IMR-90 (cell line): ENCODE data around the gene SMARCC2. TPM values are rescaled to one million over a fixed set of nuclear protein-coding genes. Genes with fewer than 3 reads are reported as not detected.

Experiments used
- ATAC-seq: fragments of 200-7000 bp; cut with Tn5 transposase; 2 replicates; pipeline ENCODE4 v1.9.1; 2020; ENCODE audit warnings: low read depth, mild to moderate bottlenecking, moderate library complexity
- BruUV-seq: library from RNA; stranded (reverse); fragments of 400-500 nt; replicated peaks from 2 replicates; lab custom pipeline; 2021; lab: Mats Ljungman, UMichigan
- CTCF ChIA-PET: fragments of 300-600 bp; formaldehyde crosslinking; extraction: SDS; loops from one replicate; lab custom pipeline; 2021; ENCODE audit warnings: antibody characterized with exemption; lab: Yijun Ruan, JAX
- POLR2A ChIA-PET: fragments of 300-600 bp; sonication (Branson Sonifier 250); formaldehyde crosslinking; loops from one replicate; lab custom pipeline; 2022; ENCODE audit warnings: antibody characterized with exemption; ENCODE audit not compliant: unreplicated experiment; lab: Charles Lee
- DNase-seq: peaks from one replicate; pipeline ENCODE4 v3.0.0; 2013
- H2AFZ ChIP-seq: replicated peaks from 2 replicates; pipeline ENCODE3; 2013; ENCODE audit warnings: low read length, mild to moderate bottlenecking; ENCODE audit not compliant: poor library complexity
- H2AK5ac ChIP-seq: 2 replicates; pipeline ENCODE4 v1.6.1; 2013; ENCODE audit warnings: low read depth, low read length, inconsistent platforms
- H2AK9ac ChIP-seq: replicated peaks from 2 replicates; pipeline ENCODE3; 2013; ENCODE audit warnings: mild to moderate bottlenecking, low read depth, low read length, moderate library complexity; ENCODE audit not compliant: poor library complexity
- H2BK120ac ChIP-seq: 2 replicates; pipeline ENCODE4 v1.6.1; 2013; ENCODE audit warnings: low read depth, low read length, inconsistent platforms
- H2BK15ac ChIP-seq: 3 replicates; pipeline ENCODE4 v1.6.1; 2013; ENCODE audit warnings: low read depth, low read length, inconsistent platforms
- H2BK20ac ChIP-seq: 2 replicates; pipeline ENCODE4 v1.6.1; 2013; ENCODE audit warnings: low read depth, mild to moderate bottlenecking, inconsistent platforms, low read length, moderate library complexity
- H2BK5ac ChIP-seq: 2 replicates; pipeline ENCODE4 v1.6.1; 2013; ENCODE audit warnings: mild to moderate bottlenecking, low read depth, low read length, inconsistent platforms; ENCODE audit not compliant: poor library complexity, severe bottlenecking
- H3K14ac ChIP-seq: replicated peaks from 2 replicates; pipeline ENCODE4 v1.6.1; 2013; ENCODE audit warnings: low read depth, low read length, inconsistent platforms
- H3K18ac ChIP-seq: 2 replicates; pipeline ENCODE4 v1.6.1; 2013; ENCODE audit warnings: low read depth, low read length, control low read depth
- H3K23ac ChIP-seq: 2 replicates; pipeline ENCODE4 v1.6.1; 2013; ENCODE audit warnings: low read depth, low read length, inconsistent platforms
- H3K27ac ChIP-seq: 2 replicates; pipeline ENCODE4 v1.5.1; 2013; ENCODE audit warnings: mild to moderate bottlenecking, control low read depth, low read length; ENCODE audit not compliant: insufficient read depth
- H3K27me3 ChIP-seq: 2 replicates; pipeline ENCODE4 v1.6.1; 2013; ENCODE audit warnings: low read length; ENCODE audit not compliant: control insufficient read depth, insufficient read depth
- H3K36me3 ChIP-seq: 2 replicates; pipeline ENCODE4 v1.6.1; 2013; ENCODE audit warnings: low read length, mixed read lengths; ENCODE audit not compliant: control insufficient read depth, insufficient read depth
- H3K4ac ChIP-seq: 2 replicates; pipeline ENCODE4 v1.6.1; 2013; ENCODE audit warnings: low read depth, low read length, inconsistent platforms
- H3K4me1 ChIP-seq: 2 replicates; pipeline ENCODE4 v1.6.1; 2013; ENCODE audit warnings: low read length, mixed read lengths; ENCODE audit not compliant: control insufficient read depth, insufficient read depth
- H3K4me2 ChIP-seq: 2 replicates; pipeline ENCODE4 v1.6.1; 2013; ENCODE audit warnings: low read depth, mild to moderate bottlenecking, control low read depth, low read length, moderate library complexity
- H3K4me3 ChIP-seq: 2 replicates; pipeline ENCODE4 v1.5.1; 2013; ENCODE audit warnings: low read depth, mild to moderate bottlenecking, control low read depth, low read length, moderate library complexity; ENCODE audit not compliant: insufficient read depth
- H3K56ac ChIP-seq: 2 replicates; pipeline ENCODE4 v1.6.1; 2013; ENCODE audit warnings: low read length, inconsistent platforms; ENCODE audit not compliant: insufficient read depth; ENCODE audit errors: extremely low read depth
- H3K79me1 ChIP-seq, 2 experiments: 2 replicates each; pipeline ENCODE4 v1.6.1; 2013; ENCODE audit warnings: low read length in 2 of 2, inconsistent platforms in 1 of 2, low read depth in 1 of 2
- H3K9ac ChIP-seq: 2 replicates; pipeline ENCODE4 v1.6.1; 2013; ENCODE audit warnings: low read depth, low read length, control low read depth
- H3K9me1 ChIP-seq: 2 replicates; pipeline ENCODE4 v1.6.1; 2013; ENCODE audit warnings: low read length, inconsistent platforms; ENCODE audit not compliant: insufficient read depth
- H3K9me3 ChIP-seq: 2 replicates; pipeline ENCODE4 v1.6.1; 2013; ENCODE audit warnings: low read length; ENCODE audit not compliant: control insufficient read depth, insufficient read depth
- H4K20me1 ChIP-seq: 2 replicates; pipeline ENCODE4 v1.6.1; 2013; ENCODE audit warnings: low read length, inconsistent platforms; ENCODE audit not compliant: insufficient read depth
- H4K5ac ChIP-seq: 2 replicates; pipeline ENCODE4 v1.6.1; 2013; ENCODE audit warnings: mild to moderate bottlenecking, low read depth, low read length, control low read depth
- H4K8ac ChIP-seq, 2 experiments: 2 replicates each; pipeline ENCODE4 v1.6.1; 2013; ENCODE audit warnings: low read depth in 2 of 2, low read length in 2 of 2, control low read depth in 1 of 2, inconsistent platforms in 1 of 2
- H4K91ac ChIP-seq: 2 replicates; pipeline ENCODE4 v1.6.1; 2013; ENCODE audit warnings: low read depth, low read length, inconsistent platforms; ENCODE audit not compliant: insufficient read depth
- MXI1 ChIP-seq: IDR thresholded peaks from 2 replicates; pipeline ENCODE4 v1.6.1; 2012; ENCODE audit warnings: low read depth, mild to moderate bottlenecking, low read length, moderate library complexity, borderline replicate concordance
- NFE2L2 ChIP-seq: fragments of 150-350 bp; IDR thresholded peaks from 2 replicates; pipeline ENCODE4 v1.6.1; 2016; ENCODE audit warnings: low read depth, mild to moderate bottlenecking, low read length
- RCOR1 ChIP-seq: IDR thresholded peaks from 2 replicates; pipeline ENCODE4 v1.6.1; 2012; ENCODE audit warnings: mild to moderate bottlenecking, low read length, improper control_type of control experiment; ENCODE audit not compliant: insufficient replicate concordance
- WGBS, 2 experiments: methylation state at CpG; one replicate each; pipeline versions ENCODE4 v1.1.5 to v1.1.7; 2013; ENCODE audit warnings: missing lambda C conversion rate in 2 of 2; ENCODE audit not compliant: insufficient read length in 1 of 2; ENCODE audit errors: extremely low coverage in 2 of 2; 5-methylcytosine and 5-hydroxymethylcytosine counted together
- dilution Hi-C: fragments of 300-500 bp; cut with HindIII; formaldehyde crosslinking; loops from one replicate; pipeline ENCODE4 v1.14.3; 2018; ENCODE audit warnings: low sequenced_read_pairs; ENCODE audit not compliant: unreplicated experiment
- in situ Hi-C: fragments of 300-500 bp; cut with MboI; formaldehyde crosslinking; loops from 3 replicates; pipeline ENCODE4 v1.14.3; 2019; ENCODE audit warnings: low sequenced_read_pairs, inconsistent platforms, mixed read lengths
- intact Hi-C: fragments of 100-400 bp; cut with micrococcal nuclease; formaldehyde crosslinking; loops from 2 replicates; pipeline ENCODE4 v1.10.0; 2022
- polyA plus RNA-seq, 3 experiments: library from polyadenylated mRNA; depleted of rRNA; stranded (reverse); fragments of >200 nt; gene quantifications; 2 replicates each; pipeline ENCODE4 v1.2.3, GENCODE V29; 2012; ENCODE audit warnings: low replicate concordance in 1 of 3
- total RNA-seq: library from RNA; depleted of rRNA; stranded (reverse); fragments of >200 nt; gene quantifications from 2 replicates; pipeline ENCODE4 v1.2.3, GENCODE V29; 2012

Gene SMARCC2
- total and polyA plus RNA-seq, 2 of the 4 experiments (the other 2 are of a cell fraction), result 42.3 to 43.8 TPM

GRCh38 chr12:56122637-56123036 lies 66.6 kb downstream of the SMARCC2 start:
- TF ChIP-seq NFE2L2 (no peak), MXI1 (no peak), RCOR1 (no peak)
- CTCF ChIA-PET, result interaction anchor here (0.6 kb wide), 1 partner anchor 389 kb away, joined by 3 read pairs; no protein-coding TSS in a partner anchor
- Histone ChIP-seq H4K20me1 (peaks cover 3% of the 10 kb centered on the region), H2BK20ac (no peak overlapping the region), H3K9me3 (no peaks in the 10 kb centered on the region), H2BK5ac (no peak overlapping the region), H3K4ac (no peak overlapping the region), H3K14ac (no peak overlapping the region), H2AFZ (no peak overlapping the region), H4K5ac (no peak overlapping the region), H4K8ac (no peak overlapping the region), H4K91ac (no peak overlapping the region), H2AK5ac (no peak overlapping the region), H2BK15ac (no peak overlapping the region), H3K9ac (no peak overlapping the region), H3K79me1 (peaks cover 19 to 71% of the 10 kb centered on the region in 2 experiments), H3K56ac (no peak overlapping the region), H3K36me3 (peaks cover 15% of the 10 kb centered on the region), H3K9me1 (no peaks in the 10 kb centered on the region), H3K4me1 (peaks cover 12% of the 10 kb centered on the region), H3K4me3 (no peak overlapping the region), H3K23ac (no peak overlapping the region), H3K27ac (no peak overlapping the region), H3K18ac (no peak overlapping the region), H2AK9ac (no peak overlapping the region), H3K27me3 (no peaks in the 10 kb centered on the region), H2BK120ac (no peak overlapping the region), H3K4me2 (no peak overlapping the region)
- no peak for ATAC-seq
- POLR2A ChIA-PET, result no interaction called here
- dilution Hi-C loops (no loop called here), intact Hi-C loops (no loop called here), in situ Hi-C loops (no loop called here)
- no peak for DNase-seq
- WGBS, 2 experiments, result no CpG with 5 or more reads among the region's 2 CpGs
- BruUV-seq, result no TSS peak
